ENCODE measurements around the gene GNB4. TPM values are rescaled to one million over a fixed set of nuclear protein-coding genes. Genes with fewer than 3 reads are reported as not detected.

The GNB4 gene
- total RNA-seq, 1 donor from 2014 or later: 52.1 TPM

DNA sequence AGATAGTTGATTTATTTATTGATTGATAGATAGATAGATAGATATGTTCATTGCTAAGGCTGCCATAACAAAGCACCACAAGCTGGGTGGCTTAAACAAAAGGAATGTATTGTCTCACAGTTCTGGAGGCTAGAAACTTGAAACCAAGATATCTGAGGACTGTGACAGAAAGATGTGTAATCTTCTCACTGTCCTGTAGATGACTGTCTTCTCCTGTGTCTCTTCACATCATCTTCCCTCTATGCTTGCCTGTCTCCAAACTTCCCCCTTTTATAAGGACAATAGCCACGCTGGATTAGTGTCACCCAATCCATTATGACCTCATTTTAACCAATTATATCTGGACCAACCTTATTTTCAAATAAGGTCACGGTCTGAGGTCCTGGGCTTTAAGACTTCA lies 40.9 kb downstream of the GNB4 start:
- TF ChIP-seq, protein P1, sequence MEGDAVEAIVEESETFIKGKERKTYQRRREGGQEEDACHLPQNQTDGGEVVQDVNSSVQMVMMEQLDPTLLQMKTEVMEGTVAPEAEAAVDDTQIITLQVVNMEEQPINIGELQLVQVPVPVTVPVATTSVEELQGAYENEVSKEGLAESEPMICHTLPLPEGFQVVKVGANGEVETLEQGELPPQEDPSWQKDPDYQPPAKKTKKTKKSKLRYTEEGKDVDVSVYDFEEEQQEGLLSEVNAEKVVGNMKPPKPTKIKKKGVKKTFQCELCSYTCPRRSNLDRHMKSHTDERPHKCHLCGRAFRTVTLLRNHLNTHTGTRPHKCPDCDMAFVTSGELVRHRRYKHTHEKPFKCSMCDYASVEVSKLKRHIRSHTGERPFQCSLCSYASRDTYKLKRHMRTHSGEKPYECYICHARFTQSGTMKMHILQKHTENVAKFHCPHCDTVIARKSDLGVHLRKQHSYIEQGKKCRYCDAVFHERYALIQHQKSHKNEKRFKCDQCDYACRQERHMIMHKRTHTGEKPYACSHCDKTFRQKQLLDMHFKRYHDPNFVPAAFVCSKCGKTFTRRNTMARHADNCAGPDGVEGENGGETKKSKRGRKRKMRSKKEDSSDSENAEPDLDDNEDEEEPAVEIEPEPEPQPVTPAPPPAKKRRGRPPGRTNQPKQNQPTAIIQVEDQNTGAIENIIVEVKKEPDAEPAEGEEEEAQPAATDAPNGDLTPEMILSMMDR (conservative IDR thresholded peaks at IDR 0.05; ENCODE audit: low read depth, low read length): no peak
- no peak overlapping the region for H3K4me3 ChIP-seq (ENCODE audit: low read depth, low read length)
- no peak for DNase-seq (ENCODE audit: low read depth)

DNA sequence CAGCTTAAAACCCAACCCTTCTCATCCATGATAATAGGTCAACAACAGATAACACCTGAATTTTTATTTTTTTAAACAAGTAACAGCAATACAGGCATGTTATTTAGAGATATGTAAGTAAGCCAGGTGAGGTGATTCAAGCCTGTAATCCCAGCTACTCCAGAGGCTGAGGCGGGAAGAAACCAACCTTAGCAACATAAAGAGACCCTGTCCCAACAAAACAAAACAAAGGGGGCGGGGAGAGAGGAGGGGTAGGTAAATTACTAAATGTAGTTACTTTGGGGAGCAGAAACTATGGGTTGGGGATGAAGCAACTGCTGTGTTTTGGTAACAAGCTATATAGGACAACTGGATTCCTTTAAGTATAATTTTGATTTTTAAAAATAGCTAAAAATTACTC lies 47.0 kb downstream of the GNB4 start:
- no peak overlapping the region for H3K4me3 ChIP-seq (ENCODE audit: low read depth, low read length)
- TF ChIP-seq, protein P1 (conservative IDR thresholded peaks at IDR 0.05; ENCODE audit: low read depth, low read length): no peak
- DNase-seq (ENCODE audit: low read depth): no peak

DNA sequence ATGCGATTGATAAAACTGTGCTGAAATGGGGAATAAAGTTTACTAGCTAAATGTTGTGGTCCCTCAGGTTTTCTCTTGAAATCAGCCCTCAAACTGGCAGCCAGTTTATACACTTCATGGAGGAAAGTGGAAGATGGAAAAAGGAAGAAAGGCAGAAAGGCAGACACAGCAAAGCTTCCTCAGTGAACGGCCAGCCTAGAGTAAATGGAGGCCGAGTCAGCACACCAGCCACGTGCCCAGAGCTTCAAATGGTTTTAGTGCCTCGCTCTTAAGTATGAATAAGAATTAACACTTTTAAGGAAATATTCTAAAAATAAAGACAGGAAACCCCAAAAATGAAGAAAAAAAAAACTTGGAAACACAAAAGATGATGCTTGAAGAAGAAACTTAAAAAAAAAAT lies 48.3 kb downstream of the GNB4 start:
- H3K4me3 ChIP-seq (ENCODE audit: low read depth, low read length): no peak overlapping the region
- TF ChIP-seq, protein P1 (conservative IDR thresholded peaks at IDR 0.05; ENCODE audit: low read depth, low read length): no peak

DNA sequence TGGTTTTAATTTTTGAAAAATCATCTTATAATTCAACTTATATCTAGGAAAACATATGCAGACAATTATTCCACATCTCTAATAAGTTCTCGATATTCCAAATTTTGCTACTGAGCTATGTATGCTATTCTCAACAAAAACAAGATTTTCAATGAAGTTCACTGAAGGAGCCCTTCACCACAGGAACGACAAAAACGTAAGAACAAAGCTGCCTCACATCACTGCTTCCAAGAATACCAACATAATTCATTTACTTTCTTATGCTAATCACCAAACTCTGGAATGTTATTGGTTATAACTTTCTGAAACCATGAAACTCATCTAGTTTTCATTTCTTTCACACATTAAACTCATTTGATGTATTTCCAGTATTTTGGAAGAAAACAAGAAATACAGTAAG lies 49.7 kb downstream of the GNB4 start:
- TF ChIP-seq, protein P1 (conservative IDR thresholded peaks at IDR 0.05; ENCODE audit: low read depth, low read length): no peak
- H3K4me3 ChIP-seq (ENCODE audit: low read depth, low read length): no peak overlapping the region
- no peak for DNase-seq (ENCODE audit: low read depth)

More for the DNA sequence above, 48.3 kb downstream of the GNB4 start:
- DNase-seq (ENCODE audit: low read depth): no peak

DNA sequence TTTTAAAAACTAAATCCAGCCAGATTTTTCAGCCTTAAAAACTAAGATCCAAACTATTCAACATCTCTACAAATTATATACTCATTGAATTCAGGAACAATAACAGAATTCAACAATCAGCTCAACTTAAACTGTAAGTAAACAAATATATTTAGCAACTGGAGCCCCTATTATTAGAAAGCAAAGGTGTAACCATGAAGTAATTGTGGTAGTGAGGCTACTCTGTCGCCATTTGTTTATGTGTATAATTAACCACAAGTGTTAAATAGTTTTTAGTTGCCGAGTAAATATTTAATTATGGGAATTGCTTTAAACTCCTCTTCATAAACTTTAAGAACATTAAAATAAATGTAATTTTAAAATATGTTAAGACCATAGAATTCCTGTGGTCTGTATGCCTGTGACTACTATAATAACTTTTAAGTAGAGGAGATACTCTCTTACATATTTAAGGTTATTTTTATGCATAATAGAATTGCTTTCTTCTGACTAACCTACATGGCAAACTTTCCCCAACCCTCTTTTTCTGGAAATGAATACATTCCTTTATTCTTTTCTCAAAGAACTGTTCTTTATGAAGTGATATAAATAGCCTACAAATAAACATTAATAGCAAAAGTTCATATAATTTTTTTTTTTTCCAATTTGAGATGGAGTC lies 52.6 kb downstream of the GNB4 start:
- DNase-seq (ENCODE audit: low read depth): no peak
- no peak overlapping the region for H3K4me3 ChIP-seq (ENCODE audit: low read depth, low read length)
- TF ChIP-seq, protein P1 (conservative IDR thresholded peaks at IDR 0.05; ENCODE audit: low read depth, low read length): no peak

DNA sequence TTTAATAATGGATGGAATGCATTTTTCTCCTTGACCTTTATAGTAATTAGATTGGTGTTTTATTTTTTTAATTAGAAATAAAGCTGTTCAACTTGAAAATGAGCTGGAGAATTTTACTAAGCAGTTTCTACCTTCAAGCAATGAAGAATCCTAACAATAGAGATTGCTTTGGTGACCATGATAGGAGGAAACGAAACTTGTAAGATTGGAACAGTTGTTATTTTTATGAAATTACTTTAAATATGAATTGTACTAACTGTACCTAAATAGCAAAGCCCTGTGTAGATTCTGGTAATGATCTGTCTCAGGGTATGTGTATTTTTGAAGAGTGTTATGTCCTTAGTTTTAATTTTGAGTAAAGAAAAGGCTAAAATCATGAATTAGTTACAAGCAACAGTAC lies 59.4 kb downstream of the GNB4 start:
- H3K4me3 ChIP-seq (ENCODE audit: low read depth, low read length): no peak overlapping the region
- DNase-seq (ENCODE audit: low read depth): no peak
- TF ChIP-seq, protein P1 (conservative IDR thresholded peaks at IDR 0.05; ENCODE audit: low read depth, low read length): no peak

DNA sequence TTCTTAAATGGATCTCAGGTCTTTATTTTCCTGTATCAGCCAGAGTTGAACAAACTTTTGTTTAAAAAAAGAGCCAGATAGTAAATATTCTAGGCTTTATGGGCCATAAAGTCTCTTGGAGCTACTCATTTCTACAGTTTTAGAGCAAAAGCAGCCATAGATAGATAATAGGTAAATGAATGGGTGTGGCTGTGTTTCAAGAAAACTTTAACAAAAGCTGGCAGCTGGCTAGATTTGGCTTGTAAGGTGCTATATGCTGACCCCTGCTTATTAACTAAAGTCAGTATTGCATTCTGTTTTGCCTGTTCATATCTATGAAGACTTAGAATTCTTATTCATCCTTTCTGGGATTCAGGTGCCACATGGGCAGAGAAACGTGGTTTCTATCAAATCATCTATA lies 74.8 kb downstream of the GNB4 start:
- no peak overlapping the region for H3K4me3 ChIP-seq (ENCODE audit: low read depth, low read length)
- no peak for DNase-seq (ENCODE audit: low read depth)
- TF ChIP-seq, protein P1 (conservative IDR thresholded peaks at IDR 0.05; ENCODE audit: low read depth, low read length): no peak
